HG03378 (cell line): ENCODE data around the gene ARAP3.
A peak's percentile ranks its signal among the peaks of the same experiment; 100 is the strongest.

ENCODE experiments used
- ATAC-seq: cut with Tn5 transposase; IDR thresholded peaks from one replicate; pipeline ENCODE4 v1.9.1; 2021; ENCODE audit warnings: mild to moderate bottlenecking, moderate library complexity; ENCODE audit not compliant: unreplicated experiment

The ARAP3 gene

DNA sequence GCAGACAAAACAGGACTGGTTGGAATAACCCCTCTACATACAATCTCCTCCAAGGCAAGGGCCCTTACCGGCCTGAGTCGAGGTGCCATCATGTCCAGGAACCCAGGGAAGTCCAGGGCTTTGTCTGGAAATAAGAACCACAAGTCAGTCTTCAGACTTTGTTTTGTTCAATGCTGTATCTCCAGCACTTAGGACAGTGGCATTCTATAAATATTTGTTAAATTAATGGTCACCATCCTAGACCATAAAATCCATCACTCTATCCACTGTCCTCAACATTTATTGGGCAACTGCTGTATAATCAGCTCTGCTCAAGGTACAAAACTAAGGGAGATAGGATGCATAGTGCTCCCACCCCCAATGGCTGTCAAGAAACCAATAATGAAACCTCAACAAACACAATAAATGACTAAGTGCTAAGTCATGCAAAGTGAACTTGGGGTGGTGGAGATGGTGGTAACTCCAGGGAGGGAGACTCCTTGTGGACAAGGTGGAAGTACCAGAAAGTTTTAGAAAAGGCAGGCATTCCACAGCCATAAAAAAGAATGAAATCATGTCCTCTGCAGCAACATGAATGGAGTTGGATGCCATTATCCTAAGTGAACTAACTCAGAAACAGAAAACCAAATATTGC is 40.3 kb downstream of the ARAP3 start:
- peak; percentile 53 for ATAC-seq

GRCh38 chr5:141640698-141641097 is 41.3 kb downstream of the ARAP3 start:
- ATAC-seq, result no peak

DNA sequence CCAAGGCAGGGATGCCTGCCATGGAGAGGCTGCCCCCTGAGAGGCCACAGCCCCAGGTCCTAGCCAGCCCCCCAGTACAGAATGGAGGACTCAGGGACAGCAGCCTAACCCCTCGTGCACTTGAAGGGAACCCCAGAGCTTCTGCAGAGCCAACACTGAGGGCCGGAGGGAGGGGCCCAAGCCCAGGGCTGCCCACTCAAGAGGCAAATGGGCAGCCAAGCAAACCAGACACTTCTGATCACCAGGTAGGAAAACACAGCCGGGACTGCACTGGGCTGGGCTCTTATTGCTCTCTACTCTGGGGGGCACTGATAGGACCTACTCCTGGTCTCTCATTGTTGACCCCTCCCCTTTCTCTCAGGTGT is 42.0 kb downstream of the ARAP3 start:
- ATAC-seq, result no peak

DNA sequence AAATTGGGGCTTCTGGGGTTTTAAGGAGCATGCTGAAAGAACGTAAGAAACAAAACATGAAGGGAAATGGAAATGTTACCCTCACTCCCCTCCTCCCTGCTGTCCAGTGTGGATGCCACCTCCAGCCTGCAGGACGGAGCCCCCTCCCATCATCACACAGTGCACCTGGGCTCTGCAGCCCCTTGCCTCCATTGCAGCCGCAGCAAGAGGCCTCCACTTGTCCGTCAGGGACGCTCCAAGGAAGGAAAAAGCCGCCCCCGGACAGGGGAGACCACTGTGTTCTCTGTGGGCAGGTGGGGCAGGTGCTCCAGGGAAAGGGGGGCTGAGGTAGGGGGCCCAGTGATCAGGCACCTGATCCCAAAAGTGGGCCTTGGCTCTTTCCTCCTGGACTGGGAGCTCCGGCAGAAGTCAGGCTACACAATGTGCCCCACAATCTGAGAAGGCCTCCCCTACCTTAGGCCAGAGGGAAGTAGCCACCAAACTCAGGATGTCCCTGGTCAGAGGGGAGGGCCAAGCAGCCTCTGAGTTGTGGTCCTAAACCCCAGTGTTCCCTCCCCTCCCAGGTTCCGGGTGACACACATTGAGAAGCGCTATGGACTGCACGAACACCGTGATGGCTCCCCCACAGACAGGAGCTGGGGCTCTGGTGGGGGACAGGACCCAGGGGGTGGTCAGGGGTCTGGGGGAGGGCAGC is 42.5 kb downstream of the ARAP3 start:
- no peak for ATAC-seq

DNA sequence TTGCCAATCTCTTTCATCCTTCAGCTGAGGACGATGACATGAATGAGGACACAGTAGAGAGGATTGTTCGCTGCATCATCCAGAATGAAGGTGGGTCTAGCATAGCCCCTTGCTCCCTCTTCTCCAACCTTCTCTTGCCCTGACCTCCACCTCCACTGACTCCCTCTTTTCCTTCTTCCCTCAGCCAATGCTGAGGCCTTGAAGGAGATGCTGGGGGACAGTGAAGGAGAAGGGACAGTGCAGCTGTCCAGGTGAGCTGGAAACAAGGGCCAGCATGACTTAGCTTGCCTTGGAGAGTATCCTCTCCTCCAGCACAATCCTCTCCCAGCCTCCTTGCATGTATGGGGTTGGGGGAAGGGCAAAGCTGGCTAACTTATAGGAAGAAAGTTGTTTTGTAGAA is 43.3 kb downstream of the ARAP3 start:
- ATAC-seq, result no peak

DNA sequence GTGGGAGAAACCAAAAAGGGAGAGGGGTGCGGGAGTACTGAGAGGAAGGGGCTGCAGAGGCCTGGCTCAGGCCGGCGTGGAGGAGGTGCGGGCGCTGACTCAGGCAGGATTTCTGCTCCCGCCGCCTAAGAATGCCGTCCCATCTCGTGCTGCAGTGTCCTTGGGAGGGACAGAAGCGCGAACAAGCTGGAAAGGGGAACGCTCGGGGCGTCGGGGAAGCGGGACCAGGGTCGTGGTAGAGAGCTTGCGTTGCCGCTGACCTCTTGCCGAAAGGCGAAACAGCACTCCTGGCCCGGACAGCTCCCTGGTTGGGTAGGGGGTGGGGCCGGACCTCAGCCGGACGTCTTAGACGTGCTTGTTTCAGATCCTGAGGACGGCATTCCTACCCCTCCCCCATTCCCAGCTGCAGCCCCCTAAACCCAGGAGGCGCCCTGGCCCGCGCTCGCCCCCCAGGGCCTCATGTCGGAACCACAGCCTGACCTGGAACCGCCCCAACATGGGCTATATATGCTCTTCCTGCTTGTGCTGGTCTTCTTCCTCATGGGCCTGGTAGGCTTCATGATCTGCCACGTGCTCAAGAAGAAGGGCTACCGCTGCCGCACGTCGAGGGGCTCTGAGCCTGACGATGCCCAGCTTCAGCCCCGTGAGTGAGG is 44.1 kb downstream of the ARAP3 start:
- ATAC-seq, result peak; percentile 29

GRCh38 chr5:141637123-141637766 is 44.8 kb downstream of the ARAP3 start:
- ATAC-seq, result peak; percentile 5

DNA sequence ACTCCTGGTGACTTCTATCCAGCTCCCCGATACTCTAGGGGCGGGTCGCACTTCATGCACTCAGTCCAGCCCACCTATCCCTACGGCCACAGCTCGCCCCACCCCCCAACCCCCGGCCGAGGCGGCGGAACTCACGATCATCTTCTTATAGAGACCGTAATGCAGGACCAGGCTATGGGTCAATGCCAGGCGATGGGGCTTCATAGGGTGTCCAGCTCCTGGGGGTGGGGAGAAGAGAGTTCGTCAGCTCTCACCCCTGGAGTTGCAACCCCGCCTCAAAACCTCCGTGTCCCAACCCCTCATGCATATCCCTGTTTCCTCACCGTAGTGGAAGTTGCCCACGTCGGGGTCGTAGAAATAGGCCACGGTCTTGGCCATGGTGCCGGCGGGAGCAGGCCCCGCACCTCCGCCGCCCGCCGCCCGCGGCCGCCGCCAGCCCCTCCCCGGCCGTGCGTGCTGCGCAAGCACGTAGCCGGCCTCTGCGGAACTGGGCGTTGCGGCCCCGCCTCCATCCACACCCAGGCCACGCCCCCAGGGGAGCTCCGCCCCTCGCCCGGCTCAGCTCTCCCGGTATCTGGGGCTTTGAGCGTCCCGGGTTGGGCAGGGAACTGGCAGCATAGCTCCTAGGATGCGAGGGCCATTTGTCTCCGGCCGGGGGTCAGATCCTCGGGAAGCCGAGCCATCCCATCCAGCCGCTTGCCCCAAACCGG is 45.5 kb downstream of the ARAP3 start, which contains the start of the genes HDAC3 and RELL2:
Gene HDAC3 (minus strand): TSS at position 437 of the 710 bp plus-strand sequence. CDS start 59 bp downstream, at position 378.
Gene RELL2 (plus strand): TSS at position 585 of the 710 bp plus-strand sequence. CDS start 1,229 bp downstream, outside the sequence.
- ATAC-seq, result peak; percentile 45

DNA sequence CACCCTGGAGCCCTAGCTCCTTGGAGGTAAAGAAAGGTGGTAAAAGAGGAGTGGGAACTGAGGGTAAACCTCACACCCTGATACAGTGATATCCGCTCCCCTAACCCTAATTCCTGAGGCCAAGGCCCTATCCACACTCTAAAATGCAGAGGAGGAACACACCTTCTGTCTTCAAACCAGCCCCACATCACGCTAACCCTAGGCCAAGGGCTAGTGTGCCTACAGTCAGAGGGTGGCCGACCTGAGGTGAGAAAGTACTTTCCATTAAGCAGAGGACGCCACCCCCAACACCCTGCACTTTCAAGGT is 46.0 kb downstream of the ARAP3 start:
- no peak for ATAC-seq

- ATAC-seq, result no peak
These were observed 46.4 kb downstream of the ARAP3 start for GRCh38 chr5:141635646-141636045.

GRCh38 chr5:141634720-141635119 is 47.3 kb downstream of the ARAP3 start:
- no peak for ATAC-seq

- peak; percentile 89 for ATAC-seq
These were observed 48.0 kb downstream of the ARAP3 start for GRCh38 chr5:141633871-141634561.

GRCh38 chr5:141632650-141633049 is 49.4 kb downstream of the ARAP3 start:
- no peak for ATAC-seq

DNA sequence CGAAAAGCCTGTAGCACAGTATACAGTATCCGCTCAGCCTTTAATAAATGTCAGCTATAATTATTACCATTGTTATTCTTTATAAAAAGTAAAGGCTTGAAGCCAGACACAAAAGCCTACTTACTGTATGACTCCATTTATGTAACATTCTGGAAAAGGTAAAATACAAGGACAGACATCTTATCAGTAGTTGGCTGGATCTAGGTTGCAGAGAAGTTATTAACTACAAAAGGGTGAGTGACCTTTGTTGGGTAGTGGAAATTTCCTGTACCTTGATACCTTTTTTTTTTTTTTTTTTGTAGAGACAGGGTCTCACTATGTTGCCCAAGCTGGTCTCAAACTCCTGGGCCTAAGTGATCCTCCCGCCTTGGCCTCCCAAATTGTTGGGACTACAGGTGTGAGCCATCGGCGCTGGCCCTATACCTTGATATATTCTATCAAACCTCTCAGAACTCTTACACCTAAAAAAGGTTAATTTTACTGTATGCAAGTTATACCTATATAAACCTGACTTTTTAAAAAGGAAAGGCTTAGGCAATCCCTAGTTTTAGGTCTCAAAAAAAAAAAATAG is 51.4 kb downstream of the ARAP3 start:
- ATAC-seq, result no peak

GRCh38 chr5:141628175-141628788 is 53.7 kb downstream of the ARAP3 start:
- no peak for ATAC-seq

GRCh38 chr5:141623611-141624010 is 58.4 kb downstream of the ARAP3 start:
- no peak for ATAC-seq

DNA sequence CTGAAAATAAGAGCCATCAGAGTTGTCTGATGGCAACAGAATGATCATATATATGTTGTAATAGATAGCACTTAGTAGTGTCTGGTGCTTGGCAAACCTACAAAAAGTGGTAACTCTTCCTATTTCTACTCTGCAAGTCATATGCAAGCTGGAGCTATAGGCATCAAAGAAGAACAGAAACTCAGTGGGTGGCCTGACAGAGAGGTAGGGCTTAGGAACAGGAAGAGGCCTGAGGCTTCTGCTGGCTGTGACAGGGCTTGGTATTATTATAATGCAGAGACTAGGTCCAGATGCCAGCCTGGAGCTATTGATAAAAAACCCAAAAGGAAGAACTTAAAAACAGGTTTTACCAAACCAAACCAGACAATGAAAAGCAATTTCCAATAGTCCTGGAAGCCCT is 58.8 kb downstream of the ARAP3 start:
- ATAC-seq, result peak; percentile 76

DNA sequence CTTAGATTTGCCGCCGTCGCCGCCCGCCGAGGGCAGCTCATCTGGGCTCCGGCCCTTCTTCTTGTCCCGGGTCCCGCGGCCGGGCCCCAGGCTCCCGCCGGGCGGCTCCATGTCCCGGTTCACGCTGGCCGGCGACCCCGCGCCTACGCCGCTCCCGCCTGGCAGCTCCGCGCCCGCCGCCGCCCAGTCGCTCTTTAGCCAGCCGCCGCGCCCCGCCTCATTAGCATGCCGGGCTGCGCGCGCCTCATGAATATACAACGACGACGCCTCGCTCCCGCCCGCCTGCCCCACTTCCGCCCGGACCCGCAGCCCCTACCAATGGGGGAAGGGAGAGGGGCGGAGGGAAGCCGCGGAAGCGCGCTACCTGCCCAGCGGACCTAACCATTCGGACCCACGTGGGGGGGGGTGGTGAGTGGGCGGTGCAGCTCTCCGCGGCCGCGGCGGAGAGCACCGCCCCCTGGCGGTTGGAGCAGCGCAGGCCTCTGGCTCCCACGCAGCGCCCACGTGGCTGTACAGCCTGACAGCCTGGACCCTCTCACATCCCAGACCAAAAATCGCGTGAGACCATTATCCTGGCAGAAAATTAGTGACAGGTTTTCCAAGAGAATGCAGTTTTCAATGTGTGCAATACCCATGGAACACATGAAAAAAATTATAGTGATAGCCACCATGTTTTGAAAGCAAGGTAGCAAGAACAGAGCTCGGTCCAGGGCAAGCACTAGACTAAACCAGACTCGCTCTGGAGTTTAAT is 63.1 kb downstream of the ARAP3 start, which contains the start of gene DIAPH1:
Gene DIAPH1 (minus strand): TSS at position 197 of the 751 bp plus-strand sequence. CDS start 86 bp downstream, at position 111.
- ATAC-seq, result peak; percentile 58
